A204.1 (cell line): ENCODE measurements around the gene TMC8.
"Not testable (repeated sequence)": the region's sequence is repeated elsewhere in the genome, so short reads cannot be mapped to it uniquely, and the experiment has no call there.

Experiments
- FAIRE-seq: peaks from 2 replicates; lab custom pipeline; 2012; peaks lifted over from hg19 to GRCh38; lab: Jason Lieb, UNC

The TMC8 gene

DNA sequence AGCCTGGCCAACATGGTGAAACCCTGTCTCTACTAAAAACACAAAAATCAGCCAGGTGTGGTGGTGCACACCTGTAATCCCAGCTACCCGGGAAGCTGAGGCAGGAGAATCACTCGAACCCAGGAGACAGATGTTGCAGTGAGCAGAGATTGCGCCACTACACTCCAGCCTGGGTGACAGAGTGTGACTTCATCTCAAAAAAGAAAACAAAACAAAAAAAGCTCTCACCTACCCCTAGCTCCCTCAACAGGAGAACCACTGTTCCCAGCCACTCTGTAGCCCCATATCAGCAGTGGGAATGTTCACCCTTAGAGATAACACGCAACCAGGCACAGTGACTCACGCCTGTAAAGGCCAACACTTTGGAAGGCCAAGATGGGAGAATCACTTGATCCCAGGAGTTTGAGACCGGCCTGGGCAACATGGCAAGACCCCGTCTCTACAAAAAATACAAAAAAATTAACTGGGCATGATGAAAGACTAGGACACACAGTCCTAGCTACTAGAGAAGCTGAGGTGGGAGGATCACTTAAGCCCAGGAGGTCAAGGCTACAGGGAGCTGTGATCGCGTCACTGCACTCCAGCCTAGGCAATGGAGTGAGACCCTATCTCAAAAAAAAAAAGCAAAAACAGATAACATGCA is 5.4 kb downstream of the TMC8 start:
- FAIRE-seq = no peak

DNA sequence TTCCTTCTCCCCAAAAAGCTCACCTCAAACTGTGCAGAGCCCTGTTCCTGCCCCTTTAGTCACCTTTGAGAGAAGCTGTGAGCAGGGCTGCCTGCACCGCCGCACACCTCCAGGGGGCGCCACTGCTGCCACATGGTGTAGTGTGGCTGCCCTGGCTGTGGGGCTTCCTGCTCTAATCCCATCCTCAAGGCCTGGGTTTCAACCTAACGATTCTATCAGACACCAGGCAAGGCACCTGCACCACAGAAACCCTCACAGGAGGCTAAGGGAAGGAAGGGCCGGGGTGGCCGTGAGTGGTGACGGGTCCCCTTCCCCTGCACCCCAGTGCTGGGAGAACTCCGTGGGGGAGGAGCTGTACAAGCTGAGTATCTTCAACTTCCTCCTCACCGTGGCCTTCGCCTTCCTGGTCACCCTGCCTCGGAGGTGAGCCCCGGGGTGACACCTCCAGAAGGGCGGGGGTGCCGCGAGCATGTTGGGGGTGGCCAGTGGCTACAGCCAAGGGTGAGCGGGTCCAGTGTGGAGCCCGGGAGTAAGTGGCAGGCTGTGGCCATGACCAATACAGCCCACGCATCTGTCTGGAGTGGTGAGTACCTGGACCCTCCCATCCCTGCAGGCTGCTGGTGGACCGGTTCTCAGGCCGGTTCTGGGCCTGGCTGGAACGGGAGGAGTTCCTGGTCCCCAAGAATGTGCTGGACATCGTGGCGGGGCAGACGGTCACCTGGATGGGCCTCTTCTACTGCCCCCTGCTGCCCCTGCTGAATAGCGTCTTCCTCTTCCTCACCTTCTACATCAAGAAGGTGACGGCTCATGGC is 7.0 kb downstream of the TMC8 start:
- FAIRE-seq = no peak

DNA sequence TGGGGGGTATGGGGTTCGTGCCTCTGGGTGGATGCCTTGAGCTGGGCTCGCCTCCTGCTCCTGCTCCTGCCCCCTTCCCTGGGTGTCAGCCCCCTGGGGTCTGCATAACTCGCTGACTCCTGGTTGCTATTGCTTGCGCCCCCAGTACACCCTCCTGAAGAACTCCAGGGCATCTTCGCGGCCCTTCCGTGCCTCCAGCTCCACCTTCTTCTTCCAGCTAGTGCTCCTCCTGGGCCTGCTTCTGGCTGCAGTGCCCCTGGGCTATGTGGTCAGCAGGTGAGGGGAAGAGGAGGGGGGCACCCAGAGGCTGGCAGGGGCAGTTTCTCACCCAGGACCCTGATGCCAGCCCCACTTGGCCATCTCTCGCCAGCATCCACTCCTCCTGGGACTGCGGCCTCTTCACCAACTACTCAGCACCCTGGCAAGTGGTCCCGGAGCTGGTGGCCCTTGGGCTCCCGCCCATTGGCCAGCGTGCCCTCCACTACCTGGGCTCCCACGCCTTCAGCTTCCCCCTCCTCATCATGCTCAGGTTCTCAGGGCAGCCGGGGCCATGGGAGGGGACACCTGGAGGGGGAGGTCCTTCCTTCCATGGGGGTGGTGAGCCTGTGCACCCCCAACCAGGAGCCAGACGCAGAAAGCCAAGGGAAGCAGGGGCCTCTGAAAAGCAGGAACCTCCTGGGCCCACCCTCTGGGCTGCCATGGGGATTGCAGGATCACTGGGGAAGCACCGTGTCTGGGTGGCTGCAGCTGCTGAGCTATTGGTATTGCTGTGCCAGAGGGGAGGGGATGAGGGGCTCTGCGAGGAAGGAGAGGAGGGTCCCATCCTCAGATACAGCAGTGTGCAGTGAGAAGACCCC is 7.9 kb downstream of the TMC8 start:
- no peak for FAIRE-seq

DNA sequence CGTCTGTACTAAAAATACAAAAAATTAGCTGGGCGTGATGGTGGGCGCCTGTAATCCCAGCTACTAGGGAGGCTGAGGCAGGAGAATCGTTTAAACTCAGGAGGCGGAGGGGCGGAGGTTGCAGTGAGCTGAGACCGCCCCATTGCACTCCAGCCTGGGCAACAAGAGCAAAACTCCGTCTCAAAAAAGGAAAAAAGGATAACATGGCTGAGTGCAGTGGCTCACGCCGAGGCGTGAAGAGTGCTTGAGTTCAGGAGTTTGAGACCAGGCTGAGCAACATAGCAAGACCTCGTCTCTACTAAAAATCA is 9.2 kb downstream of the TMC8 start:
- FAIRE-seq = not testable (repeated sequence)

DNA sequence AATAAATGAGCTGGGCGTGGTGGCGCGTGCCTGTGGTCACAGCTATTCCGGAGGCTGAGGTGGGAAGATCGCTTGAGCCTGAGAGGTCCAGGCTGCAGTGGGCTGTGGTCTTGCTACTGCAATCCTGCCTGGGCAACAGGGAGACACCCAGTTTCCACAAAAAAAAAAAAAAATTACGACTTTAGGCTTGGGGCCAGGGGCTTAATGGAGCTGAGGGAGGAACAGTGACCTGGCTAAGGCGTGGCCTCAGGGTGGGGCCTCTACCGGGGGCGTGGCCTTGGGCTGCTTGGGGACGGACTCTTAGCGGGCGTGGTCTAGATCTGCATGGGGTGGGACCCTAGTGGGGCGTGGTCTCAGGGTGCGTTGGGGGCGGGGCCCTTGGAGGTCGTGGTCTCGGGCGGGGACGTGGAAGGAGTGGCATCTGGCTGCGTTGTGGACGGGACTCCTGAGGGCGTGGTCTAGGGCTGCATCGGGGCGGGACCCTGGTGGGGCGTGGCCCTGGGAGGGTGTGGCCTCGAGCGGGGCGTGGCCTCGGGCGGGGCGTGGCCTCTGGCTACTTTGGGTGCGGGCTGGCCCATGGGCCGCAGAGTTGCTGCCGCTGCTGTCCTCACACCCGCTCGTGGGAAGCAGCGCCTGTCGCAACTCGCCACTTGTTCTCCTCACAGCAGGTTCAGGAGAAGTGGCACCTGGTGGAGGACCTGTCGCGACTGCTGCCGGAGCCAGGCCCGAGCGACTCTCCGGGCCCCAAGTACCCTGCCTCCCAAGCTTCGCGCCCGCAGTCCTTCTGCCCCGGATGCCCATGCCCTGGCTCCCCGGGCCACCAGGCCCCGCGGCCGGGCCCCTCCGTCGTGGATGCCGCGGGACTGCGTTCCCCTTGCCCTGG is 9.8 kb downstream of the TMC8 start:
- no peak for FAIRE-seq

DNA sequence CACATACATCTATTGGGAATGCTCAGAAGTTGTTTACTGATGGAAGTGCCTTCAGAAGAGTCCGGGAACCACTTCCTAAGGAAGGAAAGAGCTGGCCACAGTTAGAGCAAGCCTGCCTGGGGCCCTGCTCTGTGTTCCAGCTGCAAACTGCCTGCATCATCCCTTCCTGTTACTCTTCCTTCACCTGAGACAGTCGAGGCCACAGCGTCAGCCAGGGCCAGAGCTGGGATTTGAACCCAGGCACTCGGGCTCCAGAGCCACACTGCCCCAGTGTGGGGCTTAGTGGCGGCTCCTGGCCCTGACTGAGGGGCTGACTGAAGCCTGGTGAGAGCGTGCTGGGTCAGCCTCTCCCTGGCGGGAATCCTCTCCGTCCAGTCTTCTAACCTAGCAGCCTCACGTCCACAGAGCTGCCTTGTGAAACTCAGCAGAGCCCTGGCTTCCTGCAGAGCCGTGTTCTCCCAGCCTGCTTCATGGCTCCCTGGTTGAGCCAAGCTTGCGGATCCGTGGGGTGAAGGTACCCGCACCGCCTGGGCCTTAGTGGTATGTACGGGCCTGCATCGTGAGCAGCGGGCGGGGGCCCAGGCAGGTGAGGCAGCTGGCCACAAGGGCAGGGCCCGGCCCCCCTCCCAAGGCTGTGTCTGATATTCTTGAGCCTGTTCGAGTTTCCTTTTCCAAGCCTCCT is 11.0 kb downstream of the TMC8 start:
- no peak for FAIRE-seq

DNA sequence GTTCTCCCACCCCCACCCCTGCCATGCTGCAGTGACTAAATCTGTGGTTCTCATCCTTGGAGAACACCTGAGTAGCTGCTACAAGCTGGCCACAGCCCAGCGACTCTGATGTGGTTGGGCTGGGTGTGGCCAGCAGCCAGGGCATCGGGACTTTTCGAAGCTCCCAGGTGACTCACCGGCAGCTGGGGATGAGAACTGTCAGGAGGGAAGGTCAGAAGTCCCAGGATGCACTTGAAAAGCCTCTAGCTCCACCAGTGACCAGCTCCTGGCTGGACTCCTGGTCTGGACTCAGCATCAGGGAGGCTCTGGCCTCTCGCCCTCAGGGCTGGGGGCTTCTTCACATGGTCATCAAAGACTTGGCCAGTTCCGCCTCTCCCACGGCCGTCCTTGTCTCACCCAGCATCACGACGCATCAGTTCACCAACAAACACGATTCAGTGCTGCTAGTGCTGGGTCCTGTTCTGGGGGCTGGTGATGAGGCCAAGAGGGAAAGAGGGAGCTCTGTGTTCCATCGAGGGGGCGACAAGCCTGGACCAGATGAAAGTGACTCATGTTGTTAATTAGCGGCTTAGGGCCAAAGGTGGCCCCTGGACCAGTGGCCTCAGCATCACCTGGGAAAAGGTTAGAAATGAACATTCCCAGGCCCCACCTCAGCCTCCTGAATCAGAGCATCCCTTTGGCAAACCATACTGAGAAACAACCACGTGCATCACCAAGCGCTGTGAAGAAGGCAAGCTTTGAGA is 11.7 kb downstream of the TMC8 start:
- FAIRE-seq = no peak

DNA sequence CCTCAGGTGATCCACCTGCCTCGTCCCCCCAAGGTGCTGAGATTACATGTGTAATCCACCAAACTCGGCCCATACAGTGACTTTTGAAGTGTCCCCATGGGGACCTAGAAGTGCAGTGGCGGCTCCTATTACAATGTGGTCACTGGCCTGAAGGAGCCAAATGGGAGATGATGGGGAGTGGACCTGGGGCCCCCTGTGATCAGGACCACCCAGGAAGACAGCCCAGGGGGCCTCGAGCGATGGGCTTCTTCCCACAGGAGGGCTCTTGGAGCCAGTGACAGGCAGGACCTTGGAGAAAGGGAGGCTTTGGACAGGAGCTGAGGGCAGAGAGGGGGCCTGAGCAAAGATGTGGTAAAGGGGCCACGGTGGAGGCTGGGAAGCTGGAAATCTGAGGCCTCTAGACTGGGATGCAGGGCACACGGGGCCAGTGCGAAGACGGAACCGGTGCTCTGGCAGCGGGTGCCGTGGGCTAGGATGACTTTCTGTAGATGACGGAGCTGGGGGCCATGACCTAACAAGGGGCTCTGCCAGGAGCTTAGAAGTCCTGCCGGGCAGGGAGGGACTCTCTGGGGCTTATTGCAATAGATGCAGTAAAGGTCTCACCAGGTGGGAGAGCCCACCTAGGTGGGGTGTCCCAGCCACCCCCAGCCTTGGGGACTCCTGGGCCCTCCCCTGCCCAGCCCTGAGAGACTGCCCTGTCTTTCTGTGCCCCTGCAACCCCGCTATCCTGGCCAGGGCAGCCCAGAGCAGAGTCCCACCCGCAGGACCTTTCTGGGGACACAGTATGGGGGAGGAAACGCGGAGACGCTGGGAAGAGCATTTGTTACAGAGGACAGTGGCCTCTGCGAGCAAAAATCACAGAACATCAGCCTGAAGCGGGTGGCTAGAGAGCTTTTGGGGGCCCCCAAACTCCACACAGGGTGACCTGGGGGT is 12.9 kb downstream of the TMC8 start:
- no peak for FAIRE-seq

DNA sequence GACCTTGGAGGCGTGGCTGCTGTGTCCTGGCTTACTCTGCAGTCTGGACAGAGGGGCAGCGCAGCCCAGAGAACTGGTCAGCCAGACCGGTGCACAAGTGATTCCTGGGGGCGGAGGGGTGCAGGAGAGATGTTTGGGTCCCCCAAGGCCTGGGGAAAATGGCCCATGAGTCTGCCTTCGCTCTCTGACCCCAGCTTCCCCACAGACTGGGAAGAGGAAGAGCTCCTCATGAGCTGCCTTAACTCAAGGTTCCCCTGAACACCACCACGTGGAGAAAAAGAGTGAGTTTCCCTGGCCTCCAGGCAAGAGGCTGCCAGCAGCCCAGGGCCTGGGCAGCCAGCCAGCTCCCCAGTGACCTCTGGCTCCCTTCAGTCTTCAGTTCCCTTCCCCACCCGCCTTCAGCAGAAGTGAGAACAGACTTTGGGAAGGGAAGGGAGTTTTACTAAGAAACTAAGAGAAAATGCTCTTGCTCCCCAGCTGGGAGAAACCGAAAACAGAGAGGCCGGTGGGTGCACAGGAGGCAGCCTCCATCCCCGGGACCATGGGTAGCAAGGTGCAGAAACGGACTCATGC is 13.7 kb downstream of the TMC8 start:
- FAIRE-seq = no peak

DNA sequence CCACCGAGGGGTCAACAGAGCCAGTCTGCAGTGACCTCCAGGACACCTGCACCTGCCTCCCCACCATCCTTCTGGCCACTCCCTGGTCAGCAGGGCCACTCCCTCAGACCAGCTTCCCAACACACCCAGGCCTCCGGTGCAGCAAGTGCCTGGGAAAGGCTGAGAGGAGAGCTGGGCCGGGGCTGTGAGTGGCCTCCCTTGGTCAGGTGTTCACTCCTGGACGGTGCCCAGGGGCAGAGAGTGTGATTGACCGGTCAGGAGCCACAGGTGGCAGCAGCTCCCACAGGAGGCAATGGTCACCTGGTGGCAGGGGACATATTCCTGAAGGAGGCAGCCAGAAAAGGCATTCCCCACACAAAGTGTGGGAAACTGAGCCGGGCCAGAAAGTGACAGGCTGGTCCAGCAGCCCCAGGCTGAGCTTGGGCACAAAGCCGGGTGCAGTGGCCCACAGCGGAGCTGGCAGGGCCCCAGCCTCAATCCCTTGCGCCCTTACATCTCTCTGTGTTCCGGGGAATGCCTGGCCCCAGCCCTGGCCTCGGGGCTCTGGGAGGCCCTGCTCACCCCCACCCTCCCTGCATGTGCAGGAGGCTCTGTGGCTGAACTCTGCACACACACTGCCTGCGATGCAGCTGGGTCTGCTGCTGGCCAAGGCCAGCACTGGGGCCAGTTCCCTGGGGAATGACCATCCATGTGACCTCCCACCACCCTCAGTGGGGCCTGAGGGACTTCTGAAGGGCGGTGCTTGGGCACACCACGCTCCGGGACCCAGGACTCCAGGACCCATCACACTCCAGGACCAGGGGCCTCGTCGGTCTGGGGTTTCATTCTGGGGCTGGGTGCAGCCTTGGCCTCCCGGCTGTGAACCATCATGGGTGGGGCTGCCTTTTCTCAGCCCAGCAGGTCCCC is 14.4 kb downstream of the TMC8 start:
- FAIRE-seq = no peak

DNA sequence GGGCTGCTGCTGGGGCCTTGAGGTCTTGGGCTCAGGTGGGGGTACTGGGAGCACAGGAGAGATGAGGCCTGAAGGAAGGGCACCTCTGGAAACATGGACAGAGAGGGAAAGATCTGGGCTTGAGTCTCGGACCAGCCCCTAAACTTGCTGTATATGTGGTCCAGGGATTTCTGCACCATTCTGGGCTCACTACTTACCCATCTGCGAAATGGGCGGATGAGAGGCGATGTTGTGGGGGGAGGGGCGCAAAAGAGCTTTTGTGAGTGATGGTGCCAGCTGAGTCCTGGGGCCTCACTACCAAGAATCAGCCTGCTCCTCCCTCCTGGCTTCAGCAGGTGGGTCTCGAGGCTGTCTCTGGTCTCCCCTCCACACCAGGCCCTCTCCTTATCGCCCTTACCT is 15.9 kb downstream of the TMC8 start:
- no peak for FAIRE-seq

DNA sequence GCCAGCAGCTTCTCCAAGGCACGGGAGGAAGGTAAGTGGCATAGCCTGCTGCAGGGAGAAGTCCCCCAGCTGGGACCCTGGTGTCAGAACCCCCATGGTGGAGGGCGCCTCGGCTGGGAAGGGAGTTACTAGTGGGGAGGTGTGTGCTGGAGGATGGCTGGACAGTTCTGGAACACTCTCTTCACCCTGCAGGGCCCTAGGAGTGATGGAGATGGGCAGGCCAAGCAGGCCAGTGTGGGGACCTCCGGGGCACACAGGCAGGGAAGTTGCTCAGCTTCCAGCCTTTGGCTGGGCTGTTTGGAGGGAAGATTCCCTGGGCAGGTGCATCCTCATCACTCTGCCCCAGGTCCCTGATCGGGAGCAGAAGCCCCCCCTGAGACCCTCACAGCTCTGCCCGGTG is 16.3 kb downstream of the TMC8 start:
- FAIRE-seq = no peak

DNA sequence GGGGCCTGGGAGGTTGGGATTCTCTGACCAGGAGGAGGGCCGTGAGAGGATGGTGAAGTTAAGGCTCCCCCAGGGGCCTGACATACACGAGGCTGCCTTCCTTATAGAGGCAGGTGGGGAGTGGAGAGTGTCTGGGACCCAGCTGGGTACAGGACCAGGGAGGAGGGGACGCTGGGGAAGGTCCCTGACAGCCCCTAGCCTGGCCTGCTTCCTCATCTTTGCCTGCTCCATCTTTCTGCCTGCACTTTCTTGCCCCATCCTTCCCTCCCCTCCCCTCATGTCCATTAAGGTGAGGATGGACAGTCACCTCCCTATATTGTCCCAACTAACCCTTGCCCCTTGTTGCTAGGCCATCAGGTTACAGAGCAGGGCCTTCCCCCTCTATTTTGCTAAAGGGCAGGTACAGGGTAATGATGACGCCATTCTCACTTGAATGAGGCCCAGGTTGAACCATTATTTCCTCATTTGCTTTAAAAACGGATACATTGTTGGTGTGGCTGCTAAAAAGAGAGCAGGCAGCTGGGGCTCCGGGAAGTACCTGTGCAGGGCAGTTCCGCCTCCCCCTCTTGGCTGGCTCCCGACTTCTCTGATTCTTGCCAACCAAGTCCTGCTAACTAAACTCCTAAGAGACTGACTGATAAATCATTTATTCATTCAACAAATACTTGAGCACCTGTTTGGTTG is 16.9 kb downstream of the TMC8 start:
- FAIRE-seq = no peak

DNA sequence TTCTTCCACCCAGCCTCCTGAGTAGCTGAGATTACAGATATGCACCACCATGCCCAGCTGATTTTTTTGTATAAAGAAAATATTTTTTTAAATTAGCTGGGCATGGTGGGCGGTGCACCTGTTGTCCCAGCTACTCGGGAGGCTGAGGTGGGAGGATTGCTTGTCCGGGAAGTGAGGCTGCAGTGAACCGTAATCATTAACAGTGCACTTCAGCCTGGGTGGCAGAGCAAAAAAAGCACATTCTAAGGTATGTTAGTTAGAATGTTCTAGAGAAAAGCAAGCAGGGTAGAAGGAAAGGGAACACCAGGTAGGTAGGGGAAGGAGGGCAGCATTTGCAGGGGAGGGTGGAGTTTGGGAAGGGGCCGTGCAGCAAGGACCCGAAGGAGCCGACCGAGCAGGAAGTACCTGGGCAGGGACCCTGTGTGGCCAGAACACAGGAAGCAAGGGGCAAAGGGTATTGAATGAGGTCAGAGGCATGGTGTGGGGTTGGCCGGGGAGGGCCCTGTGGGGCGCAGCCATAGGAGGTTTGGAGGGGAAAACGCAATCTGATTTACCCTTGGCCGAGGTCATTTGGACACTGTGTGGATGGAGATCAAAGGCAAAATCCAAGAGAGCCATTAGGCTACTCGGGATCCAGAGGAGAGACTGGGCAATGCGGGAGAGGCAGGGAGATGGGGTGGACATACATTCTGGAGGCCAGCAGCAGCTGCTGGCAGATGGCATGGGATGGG is 17.9 kb downstream of the TMC8 start:
- no peak for FAIRE-seq

DNA sequence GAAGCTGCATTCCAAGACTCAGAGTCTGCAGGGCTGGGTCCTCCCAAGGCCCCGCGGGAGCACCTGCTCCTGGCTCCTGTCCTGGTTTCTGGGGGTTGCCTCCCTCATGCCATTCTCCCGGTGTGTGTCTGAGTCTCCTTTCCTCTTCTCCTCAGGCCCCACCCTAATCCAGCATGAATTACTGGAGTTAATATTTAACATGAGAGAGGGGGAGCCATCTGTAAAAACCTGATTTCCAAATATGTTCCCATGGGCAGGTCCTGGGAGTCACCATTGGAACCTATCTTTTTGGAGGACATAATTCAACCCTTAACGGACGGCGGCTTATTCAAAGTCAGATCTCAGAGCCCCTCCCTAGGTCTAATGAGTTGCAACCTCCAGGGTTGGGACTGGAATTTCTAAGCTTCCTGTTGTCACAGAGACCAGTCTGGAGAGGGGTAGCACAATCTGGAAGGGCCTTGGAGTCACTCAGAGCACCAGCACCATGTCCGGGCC is 21.0 kb downstream of the TMC8 start:
- no peak for FAIRE-seq

DNA sequence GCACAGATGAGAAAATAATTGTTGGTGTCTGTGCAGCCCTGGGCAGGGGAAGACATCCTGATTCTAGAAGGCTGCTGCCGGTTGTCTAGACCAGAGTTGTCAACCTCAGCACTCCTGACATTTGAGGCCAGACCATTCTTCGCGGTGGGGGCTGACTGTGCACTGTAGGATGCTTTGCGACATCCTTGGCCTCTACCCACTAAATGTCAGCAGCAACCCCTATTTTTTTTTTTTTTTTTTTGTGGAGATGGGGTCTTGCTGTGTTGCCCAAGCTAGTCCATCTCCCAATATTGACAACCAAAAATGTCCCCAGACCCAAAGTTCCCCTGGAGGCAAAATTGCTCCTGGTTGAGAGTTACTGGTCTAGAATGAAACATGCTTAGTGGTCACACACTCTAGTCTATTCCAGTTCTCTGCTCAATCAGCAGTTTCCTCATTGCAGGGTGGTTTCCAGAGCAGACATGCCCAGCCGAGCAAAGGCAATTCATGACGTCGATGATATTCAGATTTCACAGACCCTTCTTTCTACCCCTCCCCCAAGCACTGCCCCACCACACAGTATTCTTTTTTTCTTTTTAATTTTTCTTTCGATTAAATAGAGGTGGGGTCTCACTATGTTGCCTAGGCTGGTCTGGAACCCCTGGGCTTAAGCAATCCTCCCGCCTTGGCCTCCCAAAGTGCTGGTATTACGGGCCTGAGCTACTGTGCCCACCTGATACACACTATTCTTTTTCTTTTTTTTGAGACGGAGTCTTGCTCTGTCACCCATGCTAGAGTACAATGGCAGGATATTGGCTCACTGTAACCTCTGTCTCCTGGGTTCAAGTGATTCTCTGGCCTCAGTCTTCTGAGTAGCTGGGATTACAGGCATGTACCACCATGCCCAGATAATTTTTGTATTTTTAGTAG is 24.6 kb downstream of the TMC8 start:
- no peak for FAIRE-seq
